ENCODE results near the gene SGSM2.

DNA sequence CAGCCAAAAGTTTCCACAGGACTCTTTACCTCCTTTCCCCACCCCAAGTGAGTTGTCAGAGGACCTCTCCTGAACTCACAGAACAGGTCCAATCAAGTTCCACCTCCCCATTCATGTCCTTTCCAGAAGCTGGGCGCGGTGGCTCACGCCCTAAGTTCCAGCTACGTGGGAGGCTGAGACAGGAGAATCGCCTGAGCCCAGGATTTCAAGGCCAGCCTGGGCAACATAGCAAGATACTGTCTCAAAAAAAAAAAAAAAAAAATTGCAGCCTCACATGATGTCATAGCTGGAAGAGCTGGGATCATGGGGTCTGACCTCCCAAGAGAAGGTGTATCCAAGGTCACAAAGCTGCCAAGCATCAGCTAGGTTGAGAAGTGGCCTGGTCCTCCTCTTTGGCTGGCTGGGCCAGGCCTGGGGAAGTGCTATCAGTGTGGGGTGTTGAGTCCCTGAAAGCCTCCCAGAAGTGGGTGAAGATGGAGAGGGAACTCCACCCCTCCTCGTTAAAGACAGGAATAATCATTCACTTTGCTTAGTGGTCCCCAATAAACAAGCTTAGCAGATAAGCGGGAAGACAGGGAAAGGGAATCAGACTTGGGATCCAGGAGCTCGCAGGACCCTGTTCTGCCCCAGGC is 69.1 kb downstream of the SGSM2 start:
- TF ChIP-seq, protein P1, sequence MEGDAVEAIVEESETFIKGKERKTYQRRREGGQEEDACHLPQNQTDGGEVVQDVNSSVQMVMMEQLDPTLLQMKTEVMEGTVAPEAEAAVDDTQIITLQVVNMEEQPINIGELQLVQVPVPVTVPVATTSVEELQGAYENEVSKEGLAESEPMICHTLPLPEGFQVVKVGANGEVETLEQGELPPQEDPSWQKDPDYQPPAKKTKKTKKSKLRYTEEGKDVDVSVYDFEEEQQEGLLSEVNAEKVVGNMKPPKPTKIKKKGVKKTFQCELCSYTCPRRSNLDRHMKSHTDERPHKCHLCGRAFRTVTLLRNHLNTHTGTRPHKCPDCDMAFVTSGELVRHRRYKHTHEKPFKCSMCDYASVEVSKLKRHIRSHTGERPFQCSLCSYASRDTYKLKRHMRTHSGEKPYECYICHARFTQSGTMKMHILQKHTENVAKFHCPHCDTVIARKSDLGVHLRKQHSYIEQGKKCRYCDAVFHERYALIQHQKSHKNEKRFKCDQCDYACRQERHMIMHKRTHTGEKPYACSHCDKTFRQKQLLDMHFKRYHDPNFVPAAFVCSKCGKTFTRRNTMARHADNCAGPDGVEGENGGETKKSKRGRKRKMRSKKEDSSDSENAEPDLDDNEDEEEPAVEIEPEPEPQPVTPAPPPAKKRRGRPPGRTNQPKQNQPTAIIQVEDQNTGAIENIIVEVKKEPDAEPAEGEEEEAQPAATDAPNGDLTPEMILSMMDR (IDR thresholded peaks at IDR 0.05): no peak
- peak in 1 of 2 donors; percentile 9 for TF ChIP-seq POLR2A (IDR thresholded peaks at IDR 0.05)

Measured in adrenal gland (tissue), 5 donors.